GM06990 (cell line): ENCODE data around the gene GDPD5.

ENCODE experiments used
- DNase-seq: peaks from one replicate; pipeline ENCODE4 v3.0.0-alpha.2; 2011; ENCODE audit not compliant: insufficient read length; ENCODE audit errors: extremely low read depth
- H3K27me3 ChIP-seq: replicated peaks from 2 replicates; pipeline ENCODE4 v1.6.0; 2011; ENCODE audit warnings: low read length; ENCODE audit not compliant: control insufficient read depth, insufficient read depth
- H3K36me3 ChIP-seq: 2 replicates; pipeline ENCODE4 v1.5.1; 2011; ENCODE audit warnings: low read length; ENCODE audit not compliant: control insufficient read depth, insufficient read depth
- H3K4me3 ChIP-seq: replicated peaks from 2 replicates; pipeline ENCODE4 v1.5.1; 2011; ENCODE audit warnings: low read depth, mild to moderate bottlenecking, control low read depth, low read length
- CTCF ChIP-seq: IDR thresholded peaks from 2 replicates; pipeline ENCODE4 v1.5.1; 2011; ENCODE audit warnings: low read length, control low read depth, mild to moderate bottlenecking, inconsistent platforms; ENCODE audit not compliant: insufficient read depth, poor library complexity, severe bottlenecking

GDPD5 gene

GRCh38 chr11:75389276-75389605, 136.5 kb downstream of the GDPD5 start:
- TF ChIP-seq CTCF: no peak

GRCh38 chr11:75388386-75389275, 137.1 kb downstream of the GDPD5 start:
- DNase-seq: no peak
- Histone ChIP-seq H3K27me3 (no peaks in the 10 kb centered on the region), H3K36me3 (no peaks in the 10 kb centered on the region), H3K4me3 (no peak overlapping the region)
- peak; percentile 72 for TF ChIP-seq CTCF

More at GRCh38 chr11:75389276-75389605, 136.5 kb downstream of the GDPD5 start:
- Histone ChIP-seq H3K4me3 (no peak overlapping the region), H3K27me3 (no peaks in the 10 kb centered on the region), H3K36me3 (no peaks in the 10 kb centered on the region)
- DNase-seq: no peak

GRCh38 chr11:75387736-75388294, 137.9 kb downstream of the GDPD5 start:
- no peak for TF ChIP-seq CTCF
- no peak for DNase-seq
- Histone ChIP-seq H3K4me3 (no peak overlapping the region), H3K27me3 (no peaks in the 10 kb centered on the region), H3K36me3 (no peaks in the 10 kb centered on the region)

GRCh38 chr11:75386942-75387630, 138.7 kb downstream of the GDPD5 start:
- Histone ChIP-seq H3K36me3 (no peaks in the 10 kb centered on the region), H3K27me3 (no peaks in the 10 kb centered on the region), H3K4me3 (no peak overlapping the region)
- no peak for TF ChIP-seq CTCF
- no peak for DNase-seq
